Sigmoid colon (tissue), 7 donors: ENCODE data around the gene TACC2. TPM values are rescaled to one million over a fixed set of nuclear protein-coding genes. Genes with fewer than 3 reads are reported as not detected.

ENCODE experiments used
- DNase-seq: peaks from one replicate; pipeline ENCODE4 v3.0.0-alpha.2; 2019
- H3K27ac ChIP-seq, 4 donors: fragments of 200-600 bp; sonication (generic); one replicate each; pipeline ENCODE4 v1.5.1; 2016 to 2019; ENCODE audit warnings: mild to moderate bottlenecking in 1 of 4
- H3K27me3 ChIP-seq, 3 donors: fragments of 200-600 bp; sonication (generic); one replicate each; pipeline ENCODE4 v1.5.1; 2019; ENCODE audit warnings: mild to moderate bottlenecking in 1 of 3
- H3K36me3 ChIP-seq, 4 donors: fragments of 200-600 bp; sonication (generic); one replicate each; pipeline ENCODE4 v1.5.1; 2016 to 2019
- H3K4me1 ChIP-seq, 4 donors: fragments of 200-600 bp; sonication (generic); one replicate each; pipeline ENCODE4 v1.5.1; 2017 to 2019
- H3K4me3 ChIP-seq, 4 donors: fragments of 200-600 bp; sonication (generic); one replicate each; pipeline ENCODE4 v1.5.1; 2017 to 2019; ENCODE audit warnings: mild to moderate bottlenecking in 2 of 4, moderate library complexity in 1 of 4
- H3K9me3 ChIP-seq, 4 donors: fragments of 200-600 bp in 3 of 4; sonication (generic) in 3 of 4; one replicate each; pipeline versions ENCODE4 v1.5.1 to v1.6.1; 2013 to 2019
- CTCF ChIP-seq, 4 experiments: fragments of 450-650 bp in 3 of 4; fragments of 200-600 bp in 1 of 4; IDR thresholded peaks; one replicate each; pipeline ENCODE4 v1.5.1; 2016 to 2019; ENCODE audit warnings: antibody characterized with exemption in 4 of 4, mild to moderate bottlenecking in 3 of 4, moderate library complexity in 2 of 4
- EP300 ChIP-seq, 4 donors: sonication (generic); formaldehyde crosslinking; IDR thresholded peaks; one replicate each; pipeline ENCODE4 v1.6.1; 2017; ENCODE audit warnings: antibody characterized with exemption in 4 of 4
- POLR2A ChIP-seq, 2 donors: fragments of 450-650 bp; IDR thresholded peaks; one replicate each; pipeline ENCODE4 v1.6.1; 2016; ENCODE audit warnings: antibody characterized with exemption in 2 of 2, mild to moderate bottlenecking in 2 of 2, moderate library complexity in 2 of 2
- POLR2AphosphoS5 ChIP-seq, 4 donors: sonication (generic); formaldehyde crosslinking; IDR thresholded peaks; one replicate each; pipeline ENCODE4 v1.6.1; 2017; ENCODE audit warnings: antibody characterized with exemption in 4 of 4
- WGBS, 2 donors: extraction: QIAGEN DNeasy Blood & Tissue Kit; methylation state at CpG; one replicate each; pipeline ENCODE4 v1.1.7; 2013; 5-methylcytosine and 5-hydroxymethylcytosine counted together
- intact Hi-C: fragments of 100-400 bp; cut with DNase I; formaldehyde crosslinking; loops from one replicate; pipeline ENCODE4 v1.15.1; 2023
- polyA plus RNA-seq, 3 donors: library from polyadenylated mRNA; stranded (reverse); fragments of 200-250 nt; gene quantifications; one replicate each; pipeline ENCODE4 v1.2.3, GENCODE V29; 2013
- total RNA-seq, 4 donors: library from RNA; depleted of rRNA; stranded (reverse); fragments of >200 nt; gene quantifications; one replicate each; pipeline ENCODE4 v1.1.0, GENCODE V29; 2016
- donor health status: healthy with polysubstance abuse.
- donor health status: Bipolar disorder and iron deficiency.
- donor health status: healthy.

The TACC2 gene
- total and polyA plus RNA-seq, 7 donors = 43.7 to 173 (median 71.0) TPM

GRCh38 chr10:122135251-122136025 is 146.5 kb downstream of the TACC2 start:
- intact Hi-C loops = no loop called here
- H3K27ac ChIP-seq = peak overlapping the region in 2 of 4 donors; percentile 10 to 32
- H3K9me3 ChIP-seq = no peaks in the 10 kb centered on the region
- DNase-seq = no peak
- WGBS, 2 donors = 81 to 86% methylated on average over 13 of the region's 13 CpGs
- peaks cover 0 to 30% (median 0%) of the 10 kb centered on the region in 4 donors for H3K36me3 ChIP-seq
- TF ChIP-seq POLR2AphosphoS5 (IDR thresholded peaks at IDR 0.05) (no peak), POLR2A (IDR thresholded peaks at IDR 0.05) (no peak), CTCF (IDR thresholded peaks at IDR 0.05) (no peak), EP300 (IDR thresholded peaks at IDR 0.05) (no peak)
- peaks cover 0 to 63% (median 57%) of the 10 kb centered on the region in 4 donors for H3K4me1 ChIP-seq
- H3K4me3 ChIP-seq = no peak overlapping the region
- no peaks in the 10 kb centered on the region for H3K27me3 ChIP-seq

- H3K27ac ChIP-seq = peak overlapping the region; percentile 80 to 88 (median 86)
- no peak overlapping the region for H3K4me3 ChIP-seq
- no peaks in the 10 kb centered on the region for H3K9me3 ChIP-seq
- H3K4me1 ChIP-seq = peaks cover 0 to 65% (median 59%) of the 10 kb centered on the region in 4 donors
- no peak for TF ChIP-seq CTCF (IDR thresholded peaks at IDR 0.05)
- no peak for TF ChIP-seq EP300 (IDR thresholded peaks at IDR 0.05)
- 75 to 88% methylated on average over 16 of the region's 16 CpGs for whole genome bisulfite sequencing, 2 donors
- H3K27me3 ChIP-seq = no peaks in the 10 kb centered on the region
- intact Hi-C loops = no loop called here
- H3K36me3 ChIP-seq = peaks cover 0 to 28% (median 2%) of the 10 kb centered on the region in 4 donors
- DNase-seq = no peak
Observed at GRCh38 chr10:122138831-122139625, 150.1 kb downstream of the TACC2 start.

DNA sequence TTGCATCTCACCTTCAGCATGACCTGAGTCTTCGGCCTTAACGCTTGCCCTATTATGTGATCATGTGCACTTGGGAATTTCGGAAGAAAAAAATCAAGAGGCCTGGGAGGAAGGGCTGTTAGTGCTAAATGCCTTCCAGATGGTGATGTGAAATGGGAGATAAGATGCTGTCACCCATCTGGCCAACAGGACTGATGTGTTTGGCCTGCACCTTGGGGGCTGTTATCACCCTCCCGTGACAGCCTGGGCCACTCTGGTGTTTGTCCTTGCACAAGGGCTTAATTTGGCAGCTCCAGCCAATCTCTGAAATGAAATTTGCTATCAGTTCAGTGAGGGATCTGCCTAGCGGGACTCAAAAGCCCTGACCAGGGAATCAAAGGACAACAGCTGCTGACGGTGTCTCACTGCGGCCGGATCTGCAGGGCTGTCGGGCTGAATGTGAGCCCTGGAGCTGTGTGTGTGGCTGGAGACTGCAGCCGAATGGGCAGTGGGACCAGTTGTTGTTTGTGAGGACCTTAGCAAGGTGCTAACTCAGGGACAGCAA is 150.7 kb downstream of the TACC2 start:
- H3K4me1 ChIP-seq = peaks cover 0 to 68% (median 57%) of the 10 kb centered on the region in 4 donors
- peaks cover 0 to 28% (median 4%) of the 10 kb centered on the region in 4 donors for H3K36me3 ChIP-seq
- no peaks in the 10 kb centered on the region for H3K27me3 ChIP-seq
- TF ChIP-seq EP300 (IDR thresholded peaks at IDR 0.05) (no peak), POLR2AphosphoS5 (IDR thresholded peaks at IDR 0.05) (peak in 1 of 4 donors; percentile 17)
- 80 to 91% methylated on average over 10 of the region's 10 CpGs for WGBS, 2 donors
- intact Hi-C loops = loop anchor here (5.0 to 10.0 kb wide), 5 partner anchors 53 to 295 kb away; partner anchors contain the start of gene PLEKHA1
- no peaks in the 10 kb centered on the region for H3K9me3 ChIP-seq
- no peak overlapping the region for H3K4me3 ChIP-seq
- DNase-seq = no peak
- peak overlapping the region; percentile 80 to 88 (median 86) for H3K27ac ChIP-seq

GRCh38 chr10:122140461-122140902 is 151.5 kb downstream of the TACC2 start:
- Histone ChIP-seq H3K36me3 (peaks cover 0 to 28% (median 7%) of the 10 kb centered on the region in 4 donors), H3K4me3 (no peak overlapping the region), H3K27me3 (no peaks in the 10 kb centered on the region), H3K9me3 (no peaks in the 10 kb centered on the region), H3K4me1 (peaks cover 0 to 68% (median 57%) of the 10 kb centered on the region in 4 donors), H3K27ac (peak overlapping the region; percentile 80 to 88 (median 86))
- intact Hi-C loops = loop anchor here (5.0 to 10.0 kb wide), 5 partner anchors 52 to 294 kb away; partner anchors contain the start of gene PLEKHA1
- WGBS, 2 donors = 84% methylated on average over 9 of the region's 9 CpGs
- TF ChIP-seq EP300 (IDR thresholded peaks at IDR 0.05) = no peak
- DNase-seq = peak; percentile 84

GRCh38 chr10:122140941-122141623 is 152.1 kb downstream of the TACC2 start:
- Histone ChIP-seq H3K27me3 (no peaks in the 10 kb centered on the region), H3K4me1 (peaks cover 0 to 64% (median 57%) of the 10 kb centered on the region in 4 donors), H3K36me3 (peaks cover 0 to 28% (median 9%) of the 10 kb centered on the region in 4 donors), H3K4me3 (no peak overlapping the region), H3K27ac (peak overlapping the region; percentile 80 to 88 (median 86)), H3K9me3 (no peaks in the 10 kb centered on the region)
- peak; percentile 97 for DNase-seq
- TF ChIP-seq POLR2A (IDR thresholded peaks at IDR 0.05) = no peak
- peak; percentile 43 to 78 (median 74) for TF ChIP-seq POLR2AphosphoS5 (IDR thresholded peaks at IDR 0.05)
- no peak for TF ChIP-seq CTCF (IDR thresholded peaks at IDR 0.05)
- TF ChIP-seq EP300 (IDR thresholded peaks at IDR 0.05) = peak in 1 of 4 donors; percentile 54
- 25 to 36% methylated on average over 10 of the region's 10 CpGs for WGBS, 2 donors
- intact Hi-C loops = loop anchor here (5.0 to 10.0 kb wide), 5 partner anchors 51 to 294 kb away; partner anchors contain the start of gene PLEKHA1
